Lower leg skin (tissue), 3 donors: ENCODE data around the gene FAM13A.

Experiments used
- POLR2A ChIP-seq, 2 donors: fragments of 450-650 bp; IDR thresholded peaks; one replicate each; pipeline ENCODE4 v1.6.1; 2016 to 2017; ENCODE audit warnings: antibody characterized with exemption in 2 of 2, mild to moderate bottlenecking in 1 of 2, moderate library complexity in 1 of 2
- TF ChIP-seq, protein P1 (sequence below), 3 donors: fragments of 450-650 bp; IDR thresholded peaks; one replicate each; pipeline ENCODE4 v1.5.1; 2016; ENCODE audit warnings: antibody characterized with exemption in 3 of 3, mild to moderate bottlenecking in 3 of 3, moderate library complexity in 2 of 3

DNA sequence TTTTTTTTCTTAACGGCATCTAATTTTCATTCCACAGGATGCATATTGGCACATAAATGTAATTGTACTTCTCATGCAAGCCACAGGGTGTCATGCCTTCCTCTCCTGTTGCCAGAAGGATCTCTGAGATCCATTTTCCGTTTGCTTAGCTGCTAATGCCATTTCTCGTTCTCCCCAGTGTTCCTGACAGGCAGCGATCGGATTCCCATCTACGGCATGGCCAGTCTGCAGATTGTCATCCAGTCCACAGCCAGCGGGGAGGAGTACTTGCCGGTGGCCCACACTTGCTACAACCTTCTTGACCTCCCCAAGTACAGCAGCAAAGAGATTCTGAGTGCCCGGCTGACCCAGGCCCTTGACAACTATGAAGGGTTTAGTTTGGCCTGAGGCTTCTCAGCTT is 350.4 kb downstream of the FAM13A start:
- TF ChIP-seq, protein P1, sequence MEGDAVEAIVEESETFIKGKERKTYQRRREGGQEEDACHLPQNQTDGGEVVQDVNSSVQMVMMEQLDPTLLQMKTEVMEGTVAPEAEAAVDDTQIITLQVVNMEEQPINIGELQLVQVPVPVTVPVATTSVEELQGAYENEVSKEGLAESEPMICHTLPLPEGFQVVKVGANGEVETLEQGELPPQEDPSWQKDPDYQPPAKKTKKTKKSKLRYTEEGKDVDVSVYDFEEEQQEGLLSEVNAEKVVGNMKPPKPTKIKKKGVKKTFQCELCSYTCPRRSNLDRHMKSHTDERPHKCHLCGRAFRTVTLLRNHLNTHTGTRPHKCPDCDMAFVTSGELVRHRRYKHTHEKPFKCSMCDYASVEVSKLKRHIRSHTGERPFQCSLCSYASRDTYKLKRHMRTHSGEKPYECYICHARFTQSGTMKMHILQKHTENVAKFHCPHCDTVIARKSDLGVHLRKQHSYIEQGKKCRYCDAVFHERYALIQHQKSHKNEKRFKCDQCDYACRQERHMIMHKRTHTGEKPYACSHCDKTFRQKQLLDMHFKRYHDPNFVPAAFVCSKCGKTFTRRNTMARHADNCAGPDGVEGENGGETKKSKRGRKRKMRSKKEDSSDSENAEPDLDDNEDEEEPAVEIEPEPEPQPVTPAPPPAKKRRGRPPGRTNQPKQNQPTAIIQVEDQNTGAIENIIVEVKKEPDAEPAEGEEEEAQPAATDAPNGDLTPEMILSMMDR (IDR thresholded peaks at IDR 0.05) = no peak
- TF ChIP-seq POLR2A (IDR thresholded peaks at IDR 0.05) = no peak
